ENCODE results near the gene CHRNA7. TPM values are rescaled to one million over a fixed set of nuclear protein-coding genes. Genes with fewer than 3 reads are reported as not detected.

The CHRNA7 gene
- total RNA-seq, 1 experiment from 2014 or later = 4.4 TPM

GRCh38 chr15:32105258-32106241 lies 75.2 kb downstream of the CHRNA7 start:
- Histone ChIP-seq H3K27me3 (ENCODE audit: insufficient read depth, low read length) (no peaks in the 10 kb centered on the region), H4K91ac (ENCODE audit: insufficient read length, low read depth, low read length) (no peak overlapping the region), H2BK120ac (ENCODE audit: low read depth, low read length, poor library complexity, severe bottlenecking) (no peak overlapping the region), H4K8ac (replicated peaks; ENCODE audit: insufficient read length, low read depth, low read length) (no peak overlapping the region), H4K20me1 (ENCODE audit: control insufficient read depth, insufficient read depth, insufficient read length) (no peaks in the 10 kb centered on the region), H4K5ac (ENCODE audit: insufficient read length, low read depth, low read length) (no peak overlapping the region), H3K4ac (ENCODE audit: low read depth, low read length) (no peak overlapping the region), H3K14ac (ENCODE audit: insufficient read depth, low read length) (no peak overlapping the region), H2AFZ (ENCODE audit: low read length) (no peak overlapping the region), H3K18ac (ENCODE audit: insufficient read length, low read depth, low read length) (no peak overlapping the region), H3K23me2 (ENCODE audit: insufficient read length, low read depth, low read length, poor library complexity, severe bottlenecking) (peaks cover 3% of the 10 kb centered on the region), H2BK20ac (ENCODE audit: low read depth, low read length, poor library complexity, severe bottlenecking) (no peak overlapping the region), H2BK15ac (ENCODE audit: low read depth, low read length) (no peak overlapping the region), H3K4me2 (ENCODE audit: insufficient read depth, insufficient read length, low read length) (no peak overlapping the region), H3K9ac (ENCODE audit: extremely low read depth, insufficient read length, low read length) (no peak overlapping the region), H3T11ph (ENCODE audit: low read length) (no peak overlapping the region), H3K79me2 (ENCODE audit: insufficient read depth, low read length) (no peaks in the 10 kb centered on the region), H3K56ac (ENCODE audit: insufficient read length, low read depth, low read length) (no peak overlapping the region), H2BK12ac (ENCODE audit: insufficient read length, low read depth, low read length) (no peak overlapping the region), H3K9me3 (ENCODE audit: control insufficient read depth, low read depth, low read length) (no peaks in the 10 kb centered on the region), H3K23ac (ENCODE audit: insufficient read length, low read depth, low read length) (no peak overlapping the region), H3K27ac (ENCODE audit: insufficient read length, low read depth, low read length) (no peak overlapping the region), H2BK5ac (ENCODE audit: insufficient read length, low read length) (no peak overlapping the region), H3K79me1 (ENCODE audit: insufficient read depth, low read depth, low read length, poor library complexity, severe bottlenecking) (no peaks in the 10 kb centered on the region), H2AK5ac (ENCODE audit: insufficient read length, low read length) (no peak overlapping the region), H3K4me1 (ENCODE audit: insufficient read depth, low read length) (peaks cover 3% of the 10 kb centered on the region; the same call in 1 of the 2 replicates)
- TF ChIP-seq, protein P1, sequence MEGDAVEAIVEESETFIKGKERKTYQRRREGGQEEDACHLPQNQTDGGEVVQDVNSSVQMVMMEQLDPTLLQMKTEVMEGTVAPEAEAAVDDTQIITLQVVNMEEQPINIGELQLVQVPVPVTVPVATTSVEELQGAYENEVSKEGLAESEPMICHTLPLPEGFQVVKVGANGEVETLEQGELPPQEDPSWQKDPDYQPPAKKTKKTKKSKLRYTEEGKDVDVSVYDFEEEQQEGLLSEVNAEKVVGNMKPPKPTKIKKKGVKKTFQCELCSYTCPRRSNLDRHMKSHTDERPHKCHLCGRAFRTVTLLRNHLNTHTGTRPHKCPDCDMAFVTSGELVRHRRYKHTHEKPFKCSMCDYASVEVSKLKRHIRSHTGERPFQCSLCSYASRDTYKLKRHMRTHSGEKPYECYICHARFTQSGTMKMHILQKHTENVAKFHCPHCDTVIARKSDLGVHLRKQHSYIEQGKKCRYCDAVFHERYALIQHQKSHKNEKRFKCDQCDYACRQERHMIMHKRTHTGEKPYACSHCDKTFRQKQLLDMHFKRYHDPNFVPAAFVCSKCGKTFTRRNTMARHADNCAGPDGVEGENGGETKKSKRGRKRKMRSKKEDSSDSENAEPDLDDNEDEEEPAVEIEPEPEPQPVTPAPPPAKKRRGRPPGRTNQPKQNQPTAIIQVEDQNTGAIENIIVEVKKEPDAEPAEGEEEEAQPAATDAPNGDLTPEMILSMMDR (conservative IDR thresholded peaks at IDR 0.05) = no peak
- H3K4me1 Mint-ChIP-seq = peaks cover 19 to 20% of the 10 kb centered on the region in 2 experiments
- WGBS (ENCODE audit: extremely low coverage, insufficient read length, low lambda C conversion rate) = 100% methylated on average over 2 of the region's 11 CpGs
- H3K4me3 Mint-ChIP-seq = no peak overlapping the region
- no peak overlapping the region for H3K27ac Mint-ChIP-seq
- H3K36me3 Mint-ChIP-seq (ENCODE audit: insufficient read depth in 1 of 3, low read depth in 3 of 3) = peaks cover 3 to 14% (median 9%) of the 10 kb centered on the region in 3 experiments; a peak in 6 of 7 replicates
- H3K9me3 Mint-ChIP-seq = no peaks in the 10 kb centered on the region; a peak in 1 of 5 replicates
- no peak for DNase-seq
- no peaks in the 10 kb centered on the region; the same call in none of the 2 replicates for H3K27me3 Mint-ChIP-seq (ENCODE audit: low read depth)
